GM12892 (cell line): ENCODE data around the gene XRCC3.

ENCODE experiments used
- POLR2A ChIP-seq: IDR thresholded peaks from 2 replicates; pipeline ENCODE4 v1.6.1; 2011; ENCODE audit warnings: low read depth, low read length, control low read depth
- TAF1 ChIP-seq: IDR thresholded peaks from 2 replicates; pipeline ENCODE4 v1.6.1; 2011; ENCODE audit warnings: low read depth, mild to moderate bottlenecking, control low read depth, low read length, borderline replicate concordance

DNA sequence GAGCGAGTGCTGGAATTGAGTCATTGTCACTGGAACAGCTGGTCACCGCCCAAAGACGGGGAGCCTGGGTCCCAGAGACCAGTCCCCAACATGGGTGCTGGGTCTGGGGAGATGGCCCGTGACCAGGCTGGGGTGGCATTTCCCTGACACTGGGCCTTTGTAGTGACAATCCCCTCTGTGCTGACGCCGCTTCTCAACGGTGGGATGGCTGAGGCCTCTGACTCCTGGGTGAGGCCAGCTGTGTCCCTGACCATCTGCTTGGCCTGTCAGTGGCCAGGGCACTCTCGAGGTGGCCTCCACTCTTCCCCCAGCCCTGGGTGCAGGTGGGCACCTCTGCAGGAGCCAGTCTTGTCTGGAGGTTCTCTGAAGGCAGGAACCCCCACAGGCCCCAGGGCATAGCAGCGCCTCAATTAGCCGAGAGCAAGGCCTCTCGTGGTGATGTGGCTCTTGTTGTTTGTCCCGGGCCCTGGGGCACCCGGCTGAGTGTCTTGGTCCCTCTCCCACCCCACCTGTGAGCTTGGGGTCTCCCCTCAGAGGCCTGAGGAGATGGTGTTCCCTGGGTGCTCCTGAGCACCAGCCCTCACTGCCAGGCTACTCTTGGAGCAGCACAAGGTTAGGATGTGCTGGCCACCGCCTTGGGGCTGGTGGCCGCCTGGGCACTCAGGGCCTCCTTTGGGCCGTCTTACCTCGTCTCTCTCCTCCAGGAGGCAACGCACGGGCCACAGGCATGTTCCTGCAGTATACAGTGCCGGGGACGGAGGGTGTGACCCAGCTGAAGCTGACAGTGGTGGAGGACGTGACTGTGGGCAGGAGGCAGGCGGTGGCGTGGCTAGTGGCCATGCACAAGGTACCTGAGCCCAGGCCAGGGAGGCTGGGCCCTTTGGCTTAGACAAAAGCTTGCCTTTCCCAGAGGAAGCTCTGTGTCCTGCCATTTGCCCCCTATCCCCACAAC, 16.9 kb upstream of the XRCC3 start:
- no peak for TF ChIP-seq POLR2A
- TF ChIP-seq TAF1 = no peak
